Measurements from ENCODE around the gene BMP6. TPM values are rescaled to one million over a fixed set of nuclear protein-coding genes. Genes with fewer than 3 reads are reported as not detected.

The BMP6 gene
- total and polyA plus RNA-seq, 2 donors (not counting 3 experiments of a cell fraction or from before 2014, with no cell fraction given): 221 to 276 TPM

DNA sequence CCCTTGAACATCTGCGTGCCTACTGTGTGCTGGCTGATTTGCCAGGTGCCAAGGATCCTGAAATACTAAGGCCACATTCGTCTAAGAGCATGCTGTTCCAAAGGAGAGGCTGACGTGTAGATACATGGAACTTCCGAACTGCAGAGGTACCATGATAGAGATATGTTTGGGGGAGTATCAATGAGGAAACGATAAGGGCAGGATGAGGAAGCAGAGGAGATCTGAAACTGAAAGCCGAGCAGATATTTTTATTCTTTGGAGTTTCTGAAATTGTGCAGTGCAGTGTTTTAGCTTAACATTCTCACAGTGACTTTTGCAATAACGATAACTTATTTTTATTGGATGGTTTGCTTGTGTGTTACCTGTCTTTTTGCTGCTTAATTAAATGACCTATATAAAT is 24.3 kb downstream of the BMP6 start:
- intact Hi-C loops (cut with micrococcal nuclease) (no loop called here), dilution Hi-C loops (cut with MboI; ENCODE audit: extremely low pct_ligation_motif_present, low sequenced_read_pairs) (no loop called here)
- no peak for DNase-seq (ENCODE audit: low read depth, low spot score)
- Histone ChIP-seq H3K4me2 (ENCODE audit: insufficient read depth, low read length) (no peak overlapping the region), H3K27ac (ENCODE audit: insufficient read depth, low read depth, low read length) (no peak overlapping the region), H4K20me1 (replicated peaks; ENCODE audit: control insufficient read depth, extremely low read depth, insufficient read depth, low read length) (peaks cover 43% of the 10 kb centered on the region), H3K27me3 (ENCODE audit: control insufficient read depth in 2 of 2, insufficient read depth in 2 of 2, low read length in 2 of 2) (no peaks in the 10 kb centered on the region), H3K4me1 (ENCODE audit: control insufficient read depth, extremely low read depth, insufficient read depth, low read length) (peaks cover 21% of the 10 kb centered on the region), H2AFZ (ENCODE audit: low read depth, low read length) (no peak overlapping the region), H3K36me3 (ENCODE audit: control insufficient read depth in 2 of 2, extremely low read depth in 1 of 2, insufficient read depth in 2 of 2, low read length in 2 of 2) (peaks cover 37 to 63% of the 10 kb centered on the region in 2 experiments), H3K79me2 (ENCODE audit: control insufficient read depth, insufficient read depth, low read length) (peaks cover 100% of the 10 kb centered on the region), H3K9me3 (replicated peaks; ENCODE audit: control insufficient read depth, insufficient read depth, low read length) (no peaks in the 10 kb centered on the region), H3K4me3 (replicated peaks in 1 of 3; ENCODE audit: insufficient read depth in 1 of 3, low read depth in 1 of 3, low read length in 3 of 3) (no peak overlapping the region), H3K9ac (replicated peaks; ENCODE audit: extremely low read depth, insufficient read depth, low read length) (no peak overlapping the region), H3K9me1 (replicated peaks; ENCODE audit: control insufficient read depth, extremely low read depth, insufficient read depth, low read length) (no peaks in the 10 kb centered on the region)
- no peak for TF ChIP-seq CTCF (IDR thresholded peaks at IDR 0.05; ENCODE audit: extremely low read depth in 1 of 2, insufficient read depth in 1 of 2, low read depth in 1 of 2, low read length in 2 of 2)
- TF ChIP-seq JUN (IDR thresholded peaks at IDR 0.05; ENCODE audit: borderline replicate concordance, insufficient read depth, insufficient read length, low read depth): no peak
- TF ChIP-seq EZH2 (IDR thresholded peaks at IDR 0.05; ENCODE audit: borderline replicate concordance, low read depth, low read length, severe bottlenecking): no peak
- TF ChIP-seq MYC (IDR thresholded peaks at IDR 0.05; ENCODE audit: low read depth, low read length): no peak
- TF ChIP-seq, protein P1, sequence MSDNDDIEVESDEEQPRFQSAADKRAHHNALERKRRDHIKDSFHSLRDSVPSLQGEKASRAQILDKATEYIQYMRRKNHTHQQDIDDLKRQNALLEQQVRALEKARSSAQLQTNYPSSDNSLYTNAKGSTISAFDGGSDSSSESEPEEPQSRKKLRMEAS (IDR thresholded peaks at IDR 0.05; ENCODE audit: insufficient read depth, insufficient read length): no peak
- no peak for TF ChIP-seq GATA2 (IDR thresholded peaks at IDR 0.05; ENCODE audit: insufficient read depth, insufficient read length, low read depth, low read length)
- TF ChIP-seq POLR2A (IDR thresholded peaks at IDR 0.05; ENCODE audit: low read depth, low read length): no peak
- TF ChIP-seq POLR2AphosphoS5 (IDR thresholded peaks at IDR 0.05; ENCODE audit: insufficient read depth, low read depth, low read length): no peak
- TF ChIP-seq FOS (IDR thresholded peaks at IDR 0.05; ENCODE audit: borderline replicate concordance, insufficient read depth, low read length): no peak
- ChIA-PET CTCF (interaction anchor here (1.7 kb wide), 1 partner anchor 10 kb away, joined by 4 read pairs; no protein-coding TSS in a partner anchor), POLR2A (no interaction called here)
- FAIRE-seq: no peak
- no TSS peak for BruUV-seq (replicated peaks)

Measured in endothelial cell of umbilical vein (primary cell).